Upper lobe of left lung (tissue), 6 donors: Measurements from ENCODE around the gene KNCN. TPM values are rescaled to one million over a fixed set of nuclear protein-coding genes. Genes with fewer than 3 reads are reported as not detected.

Experiments used
- ATAC-seq, 2 donors: fragments of 200-7000 bp; cut with Tn5 transposase; one replicate each; pipeline ENCODE4 v1.9.1; 2022; ENCODE audit warnings: mild to moderate bottlenecking in 2 of 2, moderate library complexity in 2 of 2; ENCODE audit not compliant: low FRiP score in 2 of 2
- DNase-seq, 2 donors: peaks; one replicate each; pipeline ENCODE4 v3.0.0-alpha.2; 2019 to 2020
- H3K27ac ChIP-seq, 4 donors: fragments of 200-600 bp; sonication (generic); one replicate each; pipeline ENCODE4 v1.5.1; 2016 to 2019
- H3K27me3 ChIP-seq, 4 donors: fragments of 200-600 bp; sonication (generic); one replicate each; pipeline ENCODE4 v1.5.1; 2017 to 2019
- H3K36me3 ChIP-seq, 4 donors: fragments of 200-600 bp; sonication (generic); one replicate each; pipeline ENCODE4 v1.5.1; 2016 to 2019
- H3K4me1 ChIP-seq, 4 donors: fragments of 200-600 bp; sonication (generic); one replicate each; pipeline ENCODE4 v1.5.1; 2018 to 2019
- H3K4me3 ChIP-seq, 4 donors: fragments of 200-600 bp; sonication (generic); one replicate each; pipeline ENCODE4 v1.5.1; 2017 to 2019; ENCODE audit warnings: mild to moderate bottlenecking in 2 of 4, moderate library complexity in 1 of 4
- H3K9me3 ChIP-seq, 4 donors: fragments of 200-600 bp; sonication (generic); one replicate each; pipeline ENCODE4 v1.5.1; 2018 to 2019
- CTCF ChIP-seq, 6 experiments: fragments of 450-650 bp in 4 of 6; fragments of 200-600 bp in 2 of 6; sonication (generic) in 2 of 6; IDR thresholded peaks; one replicate each; pipeline ENCODE4 v1.5.1; 2016 to 2019; ENCODE audit warnings: antibody characterized with exemption in 6 of 6
- EP300 ChIP-seq, 4 donors: sonication (generic); formaldehyde crosslinking; IDR thresholded peaks; one replicate each; pipeline ENCODE4 v1.5.1; 2017; ENCODE audit warnings: antibody characterized with exemption in 4 of 4, control low read depth in 2 of 4
- POLR2A ChIP-seq, 4 donors: fragments of 450-650 bp; IDR thresholded peaks; one replicate each; pipeline ENCODE4 v1.5.1; 2016 to 2017; ENCODE audit warnings: antibody characterized with exemption in 4 of 4, mild to moderate bottlenecking in 2 of 4
- POLR2AphosphoS5 ChIP-seq, 2 donors: sonication (generic); formaldehyde crosslinking; IDR thresholded peaks; one replicate each; pipeline ENCODE4 v1.5.1; 2017; ENCODE audit warnings: antibody characterized with exemption in 2 of 2
- WGBS, 2 donors: methylation state at CpG; one replicate each; pipeline ENCODE4 v1.1.5; 2017 to 2018; 5-methylcytosine and 5-hydroxymethylcytosine counted together
- total RNA-seq, 6 donors: library from RNA; depleted of rRNA in 4 of 6; stranded (reverse); fragments of >200 nt in 4 of 6; gene quantifications; one replicate each; pipeline versions ENCODE4 v1.1.0 to v1.2.1, GENCODE V29; 2016 to 2021
- donor health status: DM: no; HTN: no; CAD: no; lungs with moderate emphysema.
- donor health status: DM: no; HTN: yes; CAD: no; lungs with severe emphysema.

The KNCN gene
- total RNA-seq, 6 donors from 2014 or later, result not detected

DNA sequence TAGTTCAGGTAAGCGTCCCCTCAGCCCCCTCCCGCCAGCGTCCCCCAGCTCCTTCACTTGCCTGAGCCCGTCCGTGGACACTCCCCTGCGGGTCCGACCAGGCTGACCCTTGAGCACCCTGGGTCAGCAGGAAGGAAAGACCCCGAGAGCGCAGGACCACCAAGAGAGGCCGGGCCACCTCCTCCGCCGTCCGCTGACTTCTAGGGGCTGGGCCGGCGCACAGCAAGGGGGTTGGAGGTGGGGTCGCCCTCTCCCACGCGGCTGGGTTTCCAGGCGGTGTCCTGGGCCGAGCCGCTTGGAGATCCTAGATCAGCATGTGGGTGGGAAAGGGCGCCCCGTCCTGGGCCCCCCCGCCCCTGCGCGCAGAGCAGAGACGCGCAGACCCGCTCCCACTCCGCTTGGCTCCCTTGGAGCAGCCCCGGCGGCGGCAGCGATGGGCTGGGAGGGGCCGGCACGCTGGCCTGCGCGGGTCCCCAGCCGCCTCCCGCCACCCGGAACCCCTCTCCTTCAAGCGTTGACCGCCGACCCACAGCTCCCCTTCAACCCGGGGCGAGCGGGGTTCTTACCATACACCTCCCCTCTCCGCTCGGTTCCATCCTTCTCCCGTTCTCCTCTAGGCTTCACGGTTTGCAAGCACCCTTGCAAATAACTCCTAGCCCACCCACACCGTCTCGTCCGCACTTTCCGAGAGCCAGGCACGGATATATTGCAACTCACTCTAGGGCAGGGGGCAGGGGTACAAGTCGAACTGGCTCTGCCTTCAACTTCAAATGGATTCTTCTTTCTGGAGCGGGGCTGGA lies 7.5 kb downstream of the KNCN start:
- H3K9me3 ChIP-seq, result no peaks in the 10 kb centered on the region
- WGBS, 2 donors, result 10% methylated on average over 15 to 44 of the region's 58 CpGs
- no peak for ATAC-seq
- peaks cover 3 to 9% (median 5%) of the 10 kb centered on the region in 4 donors for H3K4me1 ChIP-seq
- H3K36me3 ChIP-seq, result no peaks in the 10 kb centered on the region
- peak in 1 of 2 donors; percentile 81 for DNase-seq
- no peak overlapping the region for H3K4me3 ChIP-seq
- peaks cover 0 to 23% (median 7%) of the 10 kb centered on the region in 4 donors for H3K27me3 ChIP-seq
- TF ChIP-seq CTCF (IDR thresholded peaks at IDR 0.05) (no peak), POLR2AphosphoS5 (IDR thresholded peaks at IDR 0.05) (no peak), POLR2A (IDR thresholded peaks at IDR 0.05) (no peak)
- H3K27ac ChIP-seq, result no peak overlapping the region

DNA sequence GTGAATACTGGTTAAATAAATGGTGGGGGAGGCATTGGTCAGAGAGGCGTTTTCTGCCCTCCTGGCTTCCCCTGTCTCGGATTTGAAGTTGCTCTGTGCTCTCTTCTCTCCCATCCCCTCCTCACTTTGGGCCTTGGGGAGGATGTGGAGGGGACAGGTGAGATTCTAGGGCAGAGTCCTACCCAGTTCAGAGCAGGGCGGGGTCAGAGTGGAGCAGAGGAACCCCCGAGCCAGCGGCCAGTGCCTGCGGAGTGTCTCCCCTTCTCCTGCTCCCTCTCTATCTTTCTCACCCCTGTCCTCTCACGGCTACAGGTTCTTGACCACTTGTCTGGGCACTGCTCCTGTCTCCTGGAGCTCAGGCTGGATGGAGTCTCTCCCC lies 8.1 kb downstream of the KNCN start:
- WGBS, 2 donors, result 48 to 50% methylated on average over 2 to 7 of the region's 7 CpGs
- ATAC-seq (no peak), DNase-seq (no peak)
- no peaks in the 10 kb centered on the region for H3K36me3 ChIP-seq
- no peak overlapping the region for H3K4me3 ChIP-seq
- no peaks in the 10 kb centered on the region for H3K9me3 ChIP-seq
- no peak for TF ChIP-seq POLR2A (IDR thresholded peaks at IDR 0.05)
- TF ChIP-seq EP300 (IDR thresholded peaks at IDR 0.05), result no peak
- no peak for TF ChIP-seq POLR2AphosphoS5 (IDR thresholded peaks at IDR 0.05)
- TF ChIP-seq CTCF (IDR thresholded peaks at IDR 0.05), result no peak
- peaks cover 0 to 23% (median 7%) of the 10 kb centered on the region in 4 donors for H3K27me3 ChIP-seq
- peaks cover 3 to 9% (median 5%) of the 10 kb centered on the region in 4 donors for H3K4me1 ChIP-seq
- H3K27ac ChIP-seq, result no peak overlapping the region

GRCh38 chr1:46539972-46540371 lies 11.5 kb downstream of the KNCN start:
- ATAC-seq, result no peak
- WGBS, 2 donors, result 82 to 88% methylated on average over 9 of the region's 9 CpGs

DNA sequence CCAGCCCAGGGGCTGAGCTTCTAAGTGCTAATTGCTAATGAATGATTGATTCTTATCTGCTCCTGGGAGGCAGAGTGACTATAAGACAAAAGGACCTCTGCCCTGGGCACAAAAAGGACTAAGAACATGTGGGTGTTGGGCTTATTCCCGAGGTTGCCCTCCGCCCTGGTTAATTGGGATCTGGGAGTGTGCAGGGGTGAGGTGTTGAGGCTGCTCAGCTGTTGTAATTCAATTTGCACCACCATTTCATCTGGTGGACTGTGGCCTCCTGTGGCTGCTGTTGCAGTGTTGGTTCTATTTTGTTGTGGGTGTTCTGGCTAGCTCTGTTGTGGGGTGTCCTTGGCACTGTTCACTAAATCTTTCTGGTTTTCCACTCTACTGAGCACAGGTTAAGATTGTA lies 13.3 kb downstream of the KNCN start:
- no peak for DNase-seq
- Histone ChIP-seq H3K9me3 (no peaks in the 10 kb centered on the region), H3K27me3 (peaks cover 0 to 4% (median 0%) of the 10 kb centered on the region in 4 donors), H3K27ac (no peak overlapping the region), H3K4me3 (no peak overlapping the region), H3K4me1 (peaks cover 5 to 6% (median 5%) of the 10 kb centered on the region in 4 donors), H3K36me3 (no peaks in the 10 kb centered on the region)
- TF ChIP-seq POLR2AphosphoS5 (IDR thresholded peaks at IDR 0.05) (no peak), CTCF (IDR thresholded peaks at IDR 0.05) (no peak), EP300 (IDR thresholded peaks at IDR 0.05) (no peak), POLR2A (IDR thresholded peaks at IDR 0.05) (no peak)
- 70 to 75% methylated on average over 2 of the region's 2 CpGs for WGBS, 2 donors
- no peak for ATAC-seq

More at GRCh38 chr1:46539972-46540371, 11.5 kb downstream of the KNCN start:
- Histone ChIP-seq H3K27me3 (peaks cover 0 to 19% (median 7%) of the 10 kb centered on the region in 4 donors), H3K4me1 (peaks cover 3 to 9% (median 5%) of the 10 kb centered on the region in 4 donors), H3K9me3 (no peaks in the 10 kb centered on the region), H3K36me3 (no peaks in the 10 kb centered on the region), H3K27ac (no peak overlapping the region), H3K4me3 (no peak overlapping the region)
- no peak for DNase-seq
- no peak for TF ChIP-seq POLR2AphosphoS5 (IDR thresholded peaks at IDR 0.05)
- TF ChIP-seq CTCF (IDR thresholded peaks at IDR 0.05), result no peak
- no peak for TF ChIP-seq POLR2A (IDR thresholded peaks at IDR 0.05)
- TF ChIP-seq EP300 (IDR thresholded peaks at IDR 0.05), result no peak
